Liver (tissue), 2 donors: ENCODE data around the gene TOX2.

Experiments used
- CTCF ChIP-seq: fragments of 150-350 bp; IDR thresholded peaks from 2 replicates; pipeline ENCODE4 v1.5.1; 2017; ENCODE audit warnings: improper control_type of control experiment, low read depth, low read length; ENCODE audit not compliant: missing input control
- FOXA1 ChIP-seq: IDR thresholded peaks from 2 replicates; pipeline ENCODE4 v1.6.1; 2016; ENCODE audit warnings: antibody characterized with exemption
- donor health status: healthy.

- TF ChIP-seq FOXA1 (no peak), CTCF (no peak)
Measured at GRCh38 chr20:43923322-43923721, 8.7 kb downstream of the TOX2 start.
